PC-3 (cell line): ENCODE measurements around the gene ASTN2. TPM values are rescaled to one million over a fixed set of nuclear protein-coding genes. Genes with fewer than 3 reads are reported as not detected.

ENCODE experiments used
- ATAC-seq: fragments of 200-7000 bp; cut with Tn5 transposase; 2 replicates; pipeline ENCODE4 v1.9.1; 2020; ENCODE audit warnings: mild to moderate bottlenecking, moderate library complexity
- BruUV-seq: library from RNA; stranded (reverse); fragments of 400-500 nt; replicated peaks from 2 replicates; lab custom pipeline; 2021; lab: Mats Ljungman, UMichigan
- CTCF ChIA-PET: fragments of 300-600 bp; sonication (Branson Sonifier 250); formaldehyde crosslinking; loops from one replicate; lab custom pipeline; 2022; ENCODE audit warnings: antibody characterized with exemption; lab: Charles Lee
- POLR2A ChIA-PET: fragments of 300-600 bp; sonication (Branson Sonifier 250); formaldehyde crosslinking; loops from one replicate; lab custom pipeline; 2022; ENCODE audit warnings: antibody characterized with exemption; ENCODE audit not compliant: unreplicated experiment; lab: Charles Lee
- DNase-seq: peaks from one replicate; pipeline ENCODE4 v3.0.0-alpha.2; 2015
- H2AFZ ChIP-seq: fragments of 300-600 bp; sonication (generic); 2 replicates; pipeline ENCODE4 v1.6.0; 2016; ENCODE audit warnings: antibody characterized with exemption, low read length
- H3F3A ChIP-seq: fragments of 300-600 bp; sonication (generic); one replicate; pipeline ENCODE4 v1.6.0; 2017; ENCODE audit warnings: antibody characterized with exemption, low read length, control low read depth, mild to moderate bottlenecking; ENCODE audit not compliant: unreplicated experiment
- H3K27ac ChIP-seq: fragments of 300-600 bp; sonication (generic); 2 replicates; pipeline ENCODE4 v1.5.1; 2016; ENCODE audit warnings: mild to moderate bottlenecking, low read length
- H3K27me3 ChIP-seq: fragments of 300-600 bp; sonication (generic); 2 replicates; pipeline ENCODE4 v1.6.1; 2016; ENCODE audit warnings: low read length, mixed read lengths
- H3K36me3 ChIP-seq: fragments of 300-600 bp; sonication (generic); 2 replicates; pipeline ENCODE4 v1.6.1; 2016; ENCODE audit warnings: low read depth, mixed run types, low read length, mixed read lengths
- H3K4me1 ChIP-seq: fragments of 300-600 bp; sonication (generic); 2 replicates; pipeline ENCODE4 v1.5.1; 2016; ENCODE audit warnings: low read length; ENCODE audit not compliant: insufficient read depth
- H3K4me2 ChIP-seq: fragments of 300-600 bp; sonication (generic); 2 replicates; pipeline ENCODE4 v1.6.0; 2016; ENCODE audit warnings: low read length
- H3K4me3 ChIP-seq: fragments of 300-600 bp; sonication (generic); 2 replicates; pipeline ENCODE4 v1.5.1; 2016; ENCODE audit warnings: mild to moderate bottlenecking, low read length, mixed read lengths
- H3K79me2 ChIP-seq: fragments of 300-600 bp; sonication (generic); 2 replicates; pipeline ENCODE4 v1.6.1; 2017; ENCODE audit warnings: low read length, mixed read lengths
- H3K9ac ChIP-seq: fragments of 300-600 bp; sonication (generic); 2 replicates; pipeline ENCODE4 v1.6.0; 2016; ENCODE audit warnings: mild to moderate bottlenecking, low read length
- H3K9me2 ChIP-seq: fragments of 300-600 bp; sonication (generic); replicated peaks from 2 replicates; pipeline ENCODE4 v1.6.1; 2016; ENCODE audit warnings: mixed run types, low read length, mixed read lengths
- H3K9me3 ChIP-seq: fragments of 300-600 bp; sonication (generic); 2 replicates; pipeline ENCODE4 v1.6.1; 2016; ENCODE audit warnings: low read length, mixed read lengths
- H4K20me1 ChIP-seq: fragments of 300-600 bp; sonication (generic); 2 replicates; pipeline ENCODE4 v1.6.1; 2016; ENCODE audit warnings: low read length, mixed read lengths
- EZH2 ChIP-seq: fragments of 300-600 bp; sonication (generic); IDR thresholded peaks from one replicate; pipeline ENCODE4 v1.6.1; 2017; ENCODE audit warnings: antibody characterized with exemption, mild to moderate bottlenecking, low read length; ENCODE audit not compliant: unreplicated experiment
- EZH2phosphoT487 ChIP-seq: fragments of 300-600 bp; sonication (generic); IDR thresholded peaks from 2 replicates; pipeline ENCODE4 v1.6.1; 2018; ENCODE audit warnings: mild to moderate bottlenecking, antibody characterized with exemption, low read length, borderline replicate concordance
- intact Hi-C: fragments of 100-400 bp; cut with micrococcal nuclease; formaldehyde crosslinking; loops from 2 replicates; pipeline ENCODE4 v1.9.0; 2023
- total RNA-seq: library from RNA; depleted of rRNA; stranded (reverse); fragments of >200 nt; gene quantifications from 2 replicates; pipeline ENCODE4 v1.2.3, GENCODE V29; 2014
- TF ChIP-seq, protein P1 (sequence below): fragments of 300-600 bp; sonication (generic); conservative IDR thresholded peaks from 2 replicates; pipeline ENCODE4 v1.5.1; 2017; ENCODE audit warnings: antibody characterized with exemption, low read depth, mild to moderate bottlenecking, low read length

The ASTN2 gene
- total RNA-seq, 1 experiment from 2014 or later: 3.5 TPM

DNA sequence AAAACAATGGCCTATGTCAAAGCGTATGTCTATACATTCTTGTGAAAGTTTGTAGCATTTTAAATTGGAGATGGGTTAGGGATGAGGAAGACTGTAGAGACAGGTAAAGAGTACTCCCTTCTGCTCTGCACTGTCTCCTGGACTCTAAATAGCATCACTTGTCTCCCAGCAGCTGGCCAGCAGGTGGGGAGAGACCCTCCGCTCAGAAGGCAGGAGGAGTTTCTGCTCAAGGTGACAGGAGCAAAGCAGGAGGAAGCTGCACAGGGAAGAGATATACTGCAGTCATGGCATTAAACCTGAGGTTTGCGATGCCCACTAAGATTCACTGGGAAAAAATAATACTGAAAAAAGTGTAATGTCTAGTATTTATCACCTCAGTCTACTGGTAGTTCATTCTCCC is 10.7 kb upstream of the ASTN2 start:
- no TSS peak for BruUV-seq
- Histone ChIP-seq H3K79me2 (no peaks in the 10 kb centered on the region), H3K9me3 (no peaks in the 10 kb centered on the region), H3K9ac (no peak overlapping the region), H4K20me1 (no peaks in the 10 kb centered on the region), H3K4me2 (no peak overlapping the region), H3K4me1 (no peaks in the 10 kb centered on the region), H3K27ac (no peak overlapping the region), H3K9me2 (no peaks in the 10 kb centered on the region), H3K36me3 (no peaks in the 10 kb centered on the region), H2AFZ (no peak overlapping the region), H3K27me3 (no peaks in the 10 kb centered on the region), H3F3A (no peaks in the 10 kb centered on the region), H3K4me3 (no peak overlapping the region)
- CTCF ChIA-PET: no interaction called here
- TF ChIP-seq, protein P1, sequence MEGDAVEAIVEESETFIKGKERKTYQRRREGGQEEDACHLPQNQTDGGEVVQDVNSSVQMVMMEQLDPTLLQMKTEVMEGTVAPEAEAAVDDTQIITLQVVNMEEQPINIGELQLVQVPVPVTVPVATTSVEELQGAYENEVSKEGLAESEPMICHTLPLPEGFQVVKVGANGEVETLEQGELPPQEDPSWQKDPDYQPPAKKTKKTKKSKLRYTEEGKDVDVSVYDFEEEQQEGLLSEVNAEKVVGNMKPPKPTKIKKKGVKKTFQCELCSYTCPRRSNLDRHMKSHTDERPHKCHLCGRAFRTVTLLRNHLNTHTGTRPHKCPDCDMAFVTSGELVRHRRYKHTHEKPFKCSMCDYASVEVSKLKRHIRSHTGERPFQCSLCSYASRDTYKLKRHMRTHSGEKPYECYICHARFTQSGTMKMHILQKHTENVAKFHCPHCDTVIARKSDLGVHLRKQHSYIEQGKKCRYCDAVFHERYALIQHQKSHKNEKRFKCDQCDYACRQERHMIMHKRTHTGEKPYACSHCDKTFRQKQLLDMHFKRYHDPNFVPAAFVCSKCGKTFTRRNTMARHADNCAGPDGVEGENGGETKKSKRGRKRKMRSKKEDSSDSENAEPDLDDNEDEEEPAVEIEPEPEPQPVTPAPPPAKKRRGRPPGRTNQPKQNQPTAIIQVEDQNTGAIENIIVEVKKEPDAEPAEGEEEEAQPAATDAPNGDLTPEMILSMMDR: no peak
- TF ChIP-seq EZH2: no peak
- TF ChIP-seq EZH2phosphoT487: no peak
- no peak for ATAC-seq
- no peak for DNase-seq
- POLR2A ChIA-PET: no interaction called here
- intact Hi-C loops: no loop called here

DNA sequence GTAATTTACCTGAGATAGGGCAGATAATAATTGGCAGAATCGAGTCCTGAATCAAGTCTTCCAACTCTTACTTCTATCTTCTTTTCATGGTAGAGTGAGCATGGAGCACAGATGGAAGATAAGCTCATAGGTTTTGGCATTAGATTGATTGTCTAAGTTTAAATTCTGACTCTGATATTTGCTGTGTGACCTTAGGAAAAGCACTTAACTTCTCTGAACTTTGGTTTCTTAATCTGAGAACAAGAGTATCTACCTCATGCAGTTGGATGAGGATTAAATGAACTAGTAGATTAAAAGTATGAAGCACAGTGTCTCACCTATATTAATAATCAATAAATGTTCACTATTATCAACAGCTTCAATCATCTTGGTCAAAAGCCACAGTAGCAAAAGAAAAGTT is 9.4 kb upstream of the ASTN2 start:
- DNase-seq (no peak), ATAC-seq (no peak)
- Histone ChIP-seq H3K9me3 (no peaks in the 10 kb centered on the region), H3K36me3 (no peaks in the 10 kb centered on the region), H3K79me2 (no peaks in the 10 kb centered on the region), H3K4me1 (no peaks in the 10 kb centered on the region), H3K9me2 (no peaks in the 10 kb centered on the region), H3K9ac (no peak overlapping the region), H3K27me3 (no peaks in the 10 kb centered on the region), H2AFZ (no peak overlapping the region), H3K27ac (no peak overlapping the region), H3K4me2 (no peak overlapping the region), H3F3A (no peaks in the 10 kb centered on the region), H3K4me3 (no peak overlapping the region), H4K20me1 (no peaks in the 10 kb centered on the region)
- TF ChIP-seq EZH2phosphoT487: no peak
- TF ChIP-seq EZH2: no peak
- TF ChIP-seq, protein P1: no peak
- no TSS peak for BruUV-seq
- POLR2A ChIA-PET: no interaction called here
- intact Hi-C loops: no loop called here
- CTCF ChIA-PET: interaction anchor here (0.7 kb wide), 1 partner anchor 85 kb away, joined by 3 read pairs; no protein-coding TSS in a partner anchor

DNA sequence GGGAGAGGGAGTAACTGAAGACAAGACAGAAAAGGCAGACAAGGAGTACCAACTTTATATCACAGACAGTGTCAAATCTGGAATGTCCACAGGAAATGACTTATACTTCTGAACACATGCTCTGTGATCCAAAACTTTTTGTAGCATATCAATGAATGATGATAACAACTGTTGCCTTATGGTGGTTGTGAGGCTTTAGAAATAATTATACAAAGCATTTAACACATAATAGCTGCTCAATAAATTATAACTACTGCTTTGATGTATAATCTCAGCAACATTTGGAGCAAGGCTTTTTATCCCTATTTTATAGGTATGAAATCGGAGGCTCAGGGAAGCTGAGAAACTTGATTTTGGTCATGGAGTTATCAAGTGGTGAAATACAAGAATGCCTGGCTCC is 3.3 kb upstream of the ASTN2 start:
- Histone ChIP-seq H3K27me3 (peaks cover 27% of the 10 kb centered on the region), H3F3A (no peaks in the 10 kb centered on the region), H3K4me2 (no peak overlapping the region), H3K4me3 (no peak overlapping the region), H3K36me3 (no peaks in the 10 kb centered on the region), H3K27ac (no peak overlapping the region), H3K9me3 (no peaks in the 10 kb centered on the region), H3K9me2 (no peaks in the 10 kb centered on the region), H3K4me1 (no peaks in the 10 kb centered on the region), H3K79me2 (no peaks in the 10 kb centered on the region), H2AFZ (no peak overlapping the region), H4K20me1 (no peaks in the 10 kb centered on the region), H3K9ac (no peak overlapping the region)
- no TSS peak for BruUV-seq
- ChIA-PET CTCF (no interaction called here), POLR2A (no interaction called here)
- intact Hi-C loops: no loop called here
- no peak for DNase-seq
- TF ChIP-seq EZH2 (no peak), EZH2phosphoT487 (no peak)
- TF ChIP-seq, protein P1: no peak
- no peak for ATAC-seq
